ENCODE data around the gene THSD4.

The THSD4 gene

GRCh38 chr15:71802770-71803169, 687.5 kb downstream of the THSD4 start:
- DNase-seq: no peak

DNA sequence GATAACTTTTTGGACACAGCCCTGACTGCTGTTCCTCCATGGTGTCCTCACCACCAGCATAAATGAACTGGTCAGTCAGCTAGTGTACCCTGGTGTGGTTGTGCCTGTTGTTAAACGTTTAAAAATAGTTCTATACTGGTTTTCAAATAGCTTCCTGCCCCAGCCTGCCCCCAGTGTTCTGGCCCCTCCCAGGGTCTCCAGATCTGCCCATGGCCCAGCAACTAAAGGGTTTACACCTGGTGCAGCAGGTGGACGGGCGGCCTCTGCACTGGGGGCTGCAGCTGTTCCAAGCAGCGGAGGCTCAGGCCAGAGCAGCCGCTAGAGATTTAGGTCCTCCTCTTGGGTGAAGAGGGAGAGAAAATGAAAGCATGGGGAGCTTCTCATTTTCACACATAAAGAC, 689.0 kb downstream of the THSD4 start:
- no peak for DNase-seq

DNA sequence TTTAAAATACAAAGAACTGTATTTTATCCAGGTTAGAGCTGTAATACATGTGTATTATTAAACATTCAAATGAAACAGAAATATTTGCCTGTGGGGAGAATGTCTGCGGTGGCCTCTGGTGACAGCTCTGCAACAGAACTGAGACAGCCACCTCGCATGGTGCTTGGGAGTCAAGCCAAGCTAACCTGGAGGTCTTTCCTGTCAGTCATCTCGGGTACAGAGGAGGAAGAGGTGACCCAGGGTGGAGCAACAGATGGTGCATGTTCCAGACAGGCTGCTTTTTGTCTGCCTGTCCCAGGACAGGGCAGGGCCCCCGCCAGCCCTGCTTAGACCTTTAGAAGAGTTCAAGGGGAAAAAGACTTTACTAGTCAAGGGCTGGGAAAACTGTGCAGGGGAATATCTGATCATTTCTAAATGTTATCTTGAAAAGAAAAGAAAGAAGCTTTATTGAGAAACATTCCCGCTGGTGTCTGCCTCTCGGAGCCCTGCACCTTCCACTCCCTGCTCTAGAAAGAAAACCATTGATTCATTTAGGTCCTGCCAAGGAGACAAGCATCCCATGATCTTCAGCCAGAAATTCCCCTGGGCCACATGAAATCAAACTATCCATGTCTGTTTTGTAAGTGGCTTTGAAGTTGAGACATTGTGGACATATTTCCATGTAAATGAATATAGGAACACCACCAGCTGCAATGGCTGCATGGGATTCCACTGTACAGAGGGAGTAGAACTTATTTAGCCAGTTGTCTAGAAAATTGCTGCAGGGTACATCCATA, 689.6 kb downstream of the THSD4 start:
- no peak for DNase-seq

GRCh38 chr15:71806452-71806931, 691.2 kb downstream of the THSD4 start:
- no peak for DNase-seq

- no peak for DNase-seq
Observed at GRCh38 chr15:71807125-71807629, 691.9 kb downstream of the THSD4 start.

DNA sequence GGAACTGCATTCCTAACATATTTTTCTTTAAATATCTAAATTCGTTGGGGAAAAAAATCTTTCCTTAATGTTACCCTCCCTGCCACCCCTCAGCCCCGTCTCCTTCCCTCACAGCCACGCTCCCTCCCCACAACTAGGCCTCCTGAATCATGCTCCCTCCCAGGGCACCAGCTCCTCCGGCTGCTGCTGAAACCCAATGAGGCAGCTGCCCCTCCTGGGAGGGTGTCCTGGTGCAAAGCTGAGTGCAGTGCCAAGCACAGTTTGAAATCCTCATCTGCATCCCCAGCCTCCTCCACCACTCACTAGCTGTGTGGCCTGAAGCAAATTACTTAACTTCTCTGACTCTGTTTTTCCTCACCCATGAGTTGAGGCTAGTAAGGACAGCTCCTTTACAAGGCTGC, 692.4 kb downstream of the THSD4 start:
- DNase-seq: no peak

GRCh38 chr15:71808311-71809020, 693.2 kb downstream of the THSD4 start:
- DNase-seq: no peak

DNA sequence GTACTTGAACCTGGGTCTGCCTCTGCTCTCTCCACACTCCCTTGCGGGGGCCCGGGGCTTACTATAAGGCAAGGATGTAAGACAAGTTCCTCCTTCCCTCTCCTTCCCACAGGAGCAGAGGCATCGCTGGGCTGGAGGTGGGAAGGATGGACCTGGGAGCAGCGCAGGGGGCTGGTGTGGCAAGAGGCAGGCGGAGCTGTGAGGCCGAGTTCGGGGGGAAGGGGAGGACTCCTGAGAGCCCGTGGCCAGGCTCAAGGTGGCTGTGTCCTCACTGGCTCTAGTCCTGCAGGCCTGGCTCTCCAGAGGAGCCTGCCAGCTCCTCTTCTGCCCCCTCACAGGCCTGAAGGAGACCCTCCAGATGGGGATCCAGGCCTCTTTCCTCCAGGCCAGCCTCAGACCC, 694.1 kb downstream of the THSD4 start:
- no peak for DNase-seq

DNA sequence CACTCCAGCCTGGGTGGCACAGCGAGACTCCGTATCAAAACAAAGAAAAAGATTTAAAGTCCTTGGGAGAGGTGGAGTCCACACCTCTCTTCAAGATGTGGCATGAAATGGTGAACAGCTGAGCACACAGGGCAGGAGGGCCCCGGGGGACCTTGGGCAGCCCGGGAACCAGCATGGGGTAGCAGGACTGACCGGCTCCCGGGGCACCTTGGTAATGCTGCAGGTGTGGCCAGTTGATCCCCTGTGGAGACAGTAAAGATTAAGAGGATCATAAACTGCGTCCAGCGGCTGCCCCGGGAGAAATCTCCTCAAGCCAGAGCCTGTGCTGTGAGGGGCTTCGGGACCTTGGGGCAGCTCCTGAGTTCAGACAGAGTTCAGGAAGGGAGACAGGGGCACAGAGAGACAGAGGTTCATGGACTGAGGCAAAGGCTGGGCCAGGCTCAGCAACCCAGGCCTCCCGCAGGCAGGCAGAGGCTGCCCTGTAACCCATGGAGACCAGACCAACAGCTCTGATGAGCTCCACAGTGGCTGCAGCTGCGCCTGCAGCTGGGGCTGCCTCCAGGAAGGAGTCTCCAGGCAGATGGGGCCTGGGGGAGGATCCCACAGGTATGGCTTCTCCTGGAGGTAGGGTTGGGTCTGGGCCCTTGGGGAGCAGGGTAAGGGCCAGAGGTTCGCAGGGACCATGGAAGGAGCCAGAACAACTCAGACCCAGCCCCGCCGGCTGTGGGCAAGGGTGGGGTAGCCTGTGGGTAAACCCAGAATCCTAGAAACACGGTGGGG, 695.2 kb downstream of the THSD4 start, which contains the start of gene NR2E3:
TSS of gene NR2E3 (plus strand) at position 299 of the 780 bp plus-strand sequence. CDS start at position 489, 190 bp downstream.
- no peak for DNase-seq

- DNase-seq: no peak
Observed at GRCh38 chr15:71811036-71811736, 695.9 kb downstream of the THSD4 start.

DNA sequence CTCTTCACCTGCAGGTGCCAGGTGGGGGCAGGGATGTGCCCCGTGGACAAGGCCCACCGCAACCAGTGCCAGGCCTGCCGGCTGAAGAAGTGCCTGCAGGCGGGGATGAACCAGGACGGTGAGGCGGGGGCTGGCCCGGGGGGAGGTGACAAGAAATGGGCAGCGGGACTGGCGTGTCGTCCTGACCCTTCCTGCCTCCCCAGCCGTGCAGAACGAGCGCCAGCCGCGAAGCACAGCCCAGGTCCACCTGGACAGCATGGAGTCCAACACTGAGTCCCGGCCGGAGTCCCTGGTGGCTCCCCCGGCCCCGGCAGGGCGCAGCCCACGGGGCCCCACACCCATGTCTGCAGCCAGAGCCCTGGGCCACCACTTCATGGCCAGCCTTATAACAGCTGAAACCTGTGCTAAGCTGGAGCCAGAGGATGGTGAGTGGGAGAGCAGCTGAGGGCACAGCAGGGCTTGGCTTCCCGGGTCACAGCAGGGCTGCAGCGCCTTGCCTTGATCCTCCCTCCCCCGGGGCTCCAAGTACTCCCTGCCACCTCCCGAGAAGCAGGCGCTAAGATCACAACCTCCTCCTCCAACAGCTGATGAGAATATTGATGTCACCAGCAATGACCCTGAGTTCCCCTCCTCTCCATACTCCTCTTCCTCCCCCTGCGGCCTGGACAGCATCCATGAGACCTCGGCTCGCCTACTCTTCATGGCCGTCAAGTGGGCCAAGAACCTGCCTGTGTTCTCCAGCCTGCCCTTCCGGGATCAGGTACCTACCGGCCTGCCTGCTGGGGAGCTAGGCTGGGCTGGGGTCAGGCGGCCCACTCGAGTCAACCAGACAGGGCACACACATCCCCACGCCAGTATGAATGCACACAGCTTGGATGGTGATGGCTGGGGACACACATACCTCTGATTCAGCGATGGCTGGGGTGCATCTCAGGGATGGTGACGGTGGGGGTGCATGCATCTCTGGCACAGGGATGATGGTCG, 696.8 kb downstream of the THSD4 start:
- no peak for DNase-seq

GRCh38 chr15:71812966-71813722, 697.9 kb downstream of the THSD4 start:
- no peak for DNase-seq

DNA sequence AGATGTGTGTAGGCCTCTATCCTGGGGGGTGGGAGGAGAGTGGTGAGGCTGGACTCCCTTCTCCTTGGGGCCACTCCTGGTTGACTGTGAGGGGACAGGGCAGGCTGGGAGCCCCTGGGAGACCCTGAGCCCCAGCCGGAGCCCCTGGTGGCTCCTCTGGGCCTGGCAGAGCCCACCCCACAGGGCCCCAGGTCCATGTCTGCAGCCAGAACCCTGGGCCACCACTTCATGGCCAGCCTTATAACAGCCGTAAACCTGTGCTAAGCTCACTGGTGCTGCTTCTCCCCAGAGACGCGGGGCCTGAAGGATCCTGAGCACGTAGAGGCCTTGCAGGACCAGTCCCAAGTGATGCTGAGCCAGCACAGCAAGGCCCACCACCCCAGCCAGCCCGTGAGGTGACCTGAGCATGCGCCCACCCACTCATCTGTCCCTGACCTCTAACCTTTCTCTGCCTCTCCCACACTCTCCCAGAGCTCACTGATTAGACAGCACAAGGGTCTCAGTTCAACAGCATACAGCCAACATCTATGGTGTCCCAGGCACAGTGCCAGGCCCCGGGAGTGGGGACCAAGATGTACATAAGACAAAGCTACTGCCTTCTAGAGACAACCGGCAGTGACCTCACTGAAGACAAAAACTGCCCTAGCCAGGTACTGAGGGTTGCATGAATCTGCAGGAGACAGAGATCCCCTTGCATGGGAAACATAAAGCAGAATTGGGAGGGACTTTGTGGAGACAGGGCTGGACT, 698.6 kb downstream of the THSD4 start:
- DNase-seq: no peak

DNA sequence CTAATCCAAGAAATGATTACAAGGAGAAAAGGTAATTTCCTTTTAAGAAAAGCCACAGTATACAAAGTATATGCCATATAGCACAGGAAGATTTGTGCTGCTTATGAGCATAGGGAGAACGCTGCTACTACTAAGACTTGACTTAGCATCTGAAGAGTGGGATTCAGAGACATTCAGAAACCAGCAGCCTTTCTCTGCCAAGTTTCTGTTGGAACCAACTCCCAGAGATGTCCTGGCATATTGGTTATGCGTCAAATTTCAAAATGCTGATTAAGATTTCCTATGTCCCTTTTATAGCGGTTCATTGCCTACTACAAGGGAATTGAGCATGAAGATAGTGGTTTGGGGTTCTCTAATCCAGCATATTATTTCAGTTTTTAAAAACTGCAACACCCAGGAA, 700.0 kb downstream of the THSD4 start:
- DNase-seq: no peak

DNA sequence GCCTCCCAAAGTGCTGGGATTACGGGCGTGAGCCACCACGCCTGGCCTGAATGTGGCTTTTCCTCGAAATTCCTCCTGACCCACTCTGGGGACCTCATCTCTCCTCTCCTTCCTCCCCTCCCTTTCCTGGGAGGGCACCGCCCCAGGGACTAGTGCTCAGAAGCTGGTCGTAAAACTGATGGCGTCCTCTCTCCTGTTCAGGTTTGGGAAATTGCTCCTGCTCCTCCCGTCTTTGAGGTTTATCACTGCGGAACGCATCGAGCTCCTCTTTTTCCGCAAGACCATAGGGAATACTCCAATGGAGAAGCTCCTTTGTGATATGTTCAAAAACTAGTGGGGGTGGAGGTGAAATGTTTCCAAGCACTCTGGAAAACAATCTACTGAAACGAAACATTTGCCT, 702.1 kb downstream of the THSD4 start:
- no peak for DNase-seq

GRCh38 chr15:71820127-71820526, 704.9 kb downstream of the THSD4 start:
- DNase-seq: no peak

- DNase-seq: no peak
Observed at GRCh38 chr15:71821547-71822129, 706.4 kb downstream of the THSD4 start.

- DNase-seq: no peak
Observed at GRCh38 chr15:71822890-71823630, 707.8 kb downstream of the THSD4 start.

DNA sequence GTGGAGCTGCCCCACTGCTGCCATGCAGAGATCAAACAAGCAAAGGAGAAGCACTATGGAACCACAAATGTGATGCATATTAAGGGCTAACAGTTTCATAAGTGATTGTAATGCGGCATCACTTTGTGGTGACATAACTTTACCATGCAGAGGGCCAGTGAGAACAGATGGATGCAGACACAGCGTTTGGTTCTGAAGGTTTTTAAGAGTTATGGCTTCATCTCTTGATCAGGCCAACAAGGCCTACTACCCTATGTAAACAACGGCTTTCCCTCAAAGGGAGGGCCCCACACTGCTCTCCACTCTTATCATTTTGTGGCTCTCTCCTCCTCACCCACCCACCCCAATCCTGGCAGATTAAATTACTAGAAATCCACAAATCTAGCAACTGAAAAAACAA, 708.5 kb downstream of the THSD4 start:
- no peak for DNase-seq
